ENCODE measurements around the gene CDIPT.

DNA sequence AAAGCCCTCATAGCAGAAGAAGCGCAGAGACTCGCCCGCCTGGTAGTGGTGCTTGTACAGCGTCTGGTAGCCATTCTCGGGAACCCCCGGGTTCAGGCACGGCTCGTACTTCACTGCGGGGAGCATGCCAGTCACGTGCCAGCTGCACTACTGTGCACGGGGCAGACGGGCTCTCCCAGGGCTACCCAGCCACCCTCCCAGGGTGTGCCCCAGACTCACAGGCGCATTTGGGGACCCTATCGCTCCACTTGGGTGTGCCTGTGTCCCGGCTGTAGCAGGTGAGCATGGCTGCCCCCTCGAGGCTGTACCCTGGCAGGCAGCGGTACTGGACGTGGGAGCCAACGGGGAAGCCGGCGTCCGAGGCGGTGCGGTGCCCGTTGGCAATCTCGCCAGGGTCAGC lies 10.3 kb upstream of the CDIPT start:
- TF ChIP-seq, protein P1, sequence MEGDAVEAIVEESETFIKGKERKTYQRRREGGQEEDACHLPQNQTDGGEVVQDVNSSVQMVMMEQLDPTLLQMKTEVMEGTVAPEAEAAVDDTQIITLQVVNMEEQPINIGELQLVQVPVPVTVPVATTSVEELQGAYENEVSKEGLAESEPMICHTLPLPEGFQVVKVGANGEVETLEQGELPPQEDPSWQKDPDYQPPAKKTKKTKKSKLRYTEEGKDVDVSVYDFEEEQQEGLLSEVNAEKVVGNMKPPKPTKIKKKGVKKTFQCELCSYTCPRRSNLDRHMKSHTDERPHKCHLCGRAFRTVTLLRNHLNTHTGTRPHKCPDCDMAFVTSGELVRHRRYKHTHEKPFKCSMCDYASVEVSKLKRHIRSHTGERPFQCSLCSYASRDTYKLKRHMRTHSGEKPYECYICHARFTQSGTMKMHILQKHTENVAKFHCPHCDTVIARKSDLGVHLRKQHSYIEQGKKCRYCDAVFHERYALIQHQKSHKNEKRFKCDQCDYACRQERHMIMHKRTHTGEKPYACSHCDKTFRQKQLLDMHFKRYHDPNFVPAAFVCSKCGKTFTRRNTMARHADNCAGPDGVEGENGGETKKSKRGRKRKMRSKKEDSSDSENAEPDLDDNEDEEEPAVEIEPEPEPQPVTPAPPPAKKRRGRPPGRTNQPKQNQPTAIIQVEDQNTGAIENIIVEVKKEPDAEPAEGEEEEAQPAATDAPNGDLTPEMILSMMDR (conservative IDR thresholded peaks at IDR 0.05; ENCODE audit: low read length) = no peak
- TF ChIP-seq EZH2phosphoT487 (IDR thresholded peaks at IDR 0.05; ENCODE audit: borderline replicate concordance) = no peak
